ENCODE data around the gene RNF187. TPM values are rescaled to one million over a fixed set of nuclear protein-coding genes. Genes with fewer than 3 reads are reported as not detected.
A peak's percentile ranks its signal among the peaks of the same experiment; 100 is the strongest.

RNF187 gene
- total and polyA plus RNA-seq, 2 of the 13 experiments (the other 11 are each of a cell fraction or from before 2014, with no cell fraction given) = 41.3 to 59.4 TPM

DNA sequence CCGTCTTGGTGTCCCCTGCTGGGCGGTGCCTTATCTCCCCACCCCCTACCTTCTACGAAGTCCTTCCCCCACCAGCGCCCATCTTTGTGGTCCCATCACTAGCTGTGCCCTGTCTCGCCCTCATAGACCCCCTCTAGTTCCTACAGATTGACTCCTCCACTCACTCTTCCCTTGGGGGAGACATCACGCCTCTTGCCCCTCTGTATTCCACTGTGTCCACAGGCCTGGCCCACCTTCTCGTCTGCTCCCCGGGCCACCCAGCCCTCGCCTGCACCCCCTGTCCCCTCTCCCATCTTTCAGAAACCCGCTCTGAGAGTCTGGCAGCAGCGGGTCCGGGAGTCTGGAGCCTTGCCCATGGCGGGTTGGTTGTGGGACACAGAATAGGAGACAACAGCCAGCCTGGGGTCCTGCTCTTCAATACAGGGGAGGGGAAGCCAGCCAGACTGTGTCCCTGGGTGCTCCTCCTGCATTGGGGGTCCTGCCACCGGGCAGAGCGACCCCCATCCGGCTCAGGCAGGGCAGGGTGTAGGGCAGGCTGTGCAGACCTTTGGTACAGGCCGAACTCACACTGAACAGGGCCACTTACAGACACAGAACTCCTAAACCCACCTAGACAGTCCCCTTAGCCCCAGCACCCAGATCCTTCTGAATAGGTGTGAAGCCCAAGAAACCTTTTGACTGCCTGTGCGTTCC is 1.1 kb downstream of the RNF187 start (continued):
- TF ChIP-seq WIZ (CRISPR knock-in tag; IDR thresholded peaks at IDR 0.05) = no peak
- TF ChIP-seq HNRNPUL1 (IDR thresholded peaks at IDR 0.05; ENCODE audit: low read depth, low read length) = no peak
- TF ChIP-seq, protein P1, sequence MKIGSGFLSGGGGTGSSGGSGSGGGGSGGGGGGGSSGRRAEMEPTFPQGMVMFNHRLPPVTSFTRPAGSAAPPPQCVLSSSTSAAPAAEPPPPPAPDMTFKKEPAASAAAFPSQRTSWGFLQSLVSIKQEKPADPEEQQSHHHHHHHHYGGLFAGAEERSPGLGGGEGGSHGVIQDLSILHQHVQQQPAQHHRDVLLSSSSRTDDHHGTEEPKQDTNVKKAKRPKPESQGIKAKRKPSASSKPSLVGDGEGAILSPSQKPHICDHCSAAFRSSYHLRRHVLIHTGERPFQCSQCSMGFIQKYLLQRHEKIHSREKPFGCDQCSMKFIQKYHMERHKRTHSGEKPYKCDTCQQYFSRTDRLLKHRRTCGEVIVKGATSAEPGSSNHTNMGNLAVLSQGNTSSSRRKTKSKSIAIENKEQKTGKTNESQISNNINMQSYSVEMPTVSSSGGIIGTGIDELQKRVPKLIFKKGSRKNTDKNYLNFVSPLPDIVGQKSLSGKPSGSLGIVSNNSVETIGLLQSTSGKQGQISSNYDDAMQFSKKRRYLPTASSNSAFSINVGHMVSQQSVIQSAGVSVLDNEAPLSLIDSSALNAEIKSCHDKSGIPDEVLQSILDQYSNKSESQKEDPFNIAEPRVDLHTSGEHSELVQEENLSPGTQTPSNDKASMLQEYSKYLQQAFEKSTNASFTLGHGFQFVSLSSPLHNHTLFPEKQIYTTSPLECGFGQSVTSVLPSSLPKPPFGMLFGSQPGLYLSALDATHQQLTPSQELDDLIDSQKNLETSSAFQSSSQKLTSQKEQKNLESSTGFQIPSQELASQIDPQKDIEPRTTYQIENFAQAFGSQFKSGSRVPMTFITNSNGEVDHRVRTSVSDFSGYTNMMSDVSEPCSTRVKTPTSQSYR (CRISPR knock-in tag; IDR thresholded peaks at IDR 0.05; ENCODE audit: borderline replicate concordance) = no peak
- no peak for TF ChIP-seq ZNF382 (CRISPR knock-in tag; IDR thresholded peaks at IDR 0.05; ENCODE audit: borderline replicate concordance)
- no peak for TF ChIP-seq KLF16 (CRISPR knock-in tag; IDR thresholded peaks at IDR 0.05)
- TF ChIP-seq, protein P2, sequence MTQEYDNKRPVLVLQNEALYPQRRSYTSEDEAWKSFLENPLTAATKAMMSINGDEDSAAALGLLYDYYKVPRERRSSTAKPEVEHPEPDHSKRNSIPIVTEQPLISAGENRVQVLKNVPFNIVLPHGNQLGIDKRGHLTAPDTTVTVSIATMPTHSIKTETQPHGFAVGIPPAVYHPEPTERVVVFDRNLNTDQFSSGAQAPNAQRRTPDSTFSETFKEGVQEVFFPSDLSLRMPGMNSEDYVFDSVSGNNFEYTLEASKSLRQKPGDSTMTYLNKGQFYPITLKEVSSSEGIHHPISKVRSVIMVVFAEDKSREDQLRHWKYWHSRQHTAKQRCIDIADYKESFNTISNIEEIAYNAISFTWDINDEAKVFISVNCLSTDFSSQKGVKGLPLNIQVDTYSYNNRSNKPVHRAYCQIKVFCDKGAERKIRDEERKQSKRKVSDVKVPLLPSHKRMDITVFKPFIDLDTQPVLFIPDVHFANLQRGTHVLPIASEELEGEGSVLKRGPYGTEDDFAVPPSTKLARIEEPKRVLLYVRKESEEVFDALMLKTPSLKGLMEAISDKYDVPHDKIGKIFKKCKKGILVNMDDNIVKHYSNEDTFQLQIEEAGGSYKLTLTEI (CRISPR knock-in tag; conservative IDR thresholded peaks at IDR 0.05) = no peak
- no peak for TF ChIP-seq BCL6 (CRISPR knock-in tag; IDR thresholded peaks at IDR 0.05)
- TF ChIP-seq HES4 (CRISPR knock-in tag; IDR thresholded peaks at IDR 0.05; ENCODE audit: borderline replicate concordance) = 0 out of 2 replicates have a peak, but pooled peaks have one; percentile 35
- TF ChIP-seq, protein P3, sequence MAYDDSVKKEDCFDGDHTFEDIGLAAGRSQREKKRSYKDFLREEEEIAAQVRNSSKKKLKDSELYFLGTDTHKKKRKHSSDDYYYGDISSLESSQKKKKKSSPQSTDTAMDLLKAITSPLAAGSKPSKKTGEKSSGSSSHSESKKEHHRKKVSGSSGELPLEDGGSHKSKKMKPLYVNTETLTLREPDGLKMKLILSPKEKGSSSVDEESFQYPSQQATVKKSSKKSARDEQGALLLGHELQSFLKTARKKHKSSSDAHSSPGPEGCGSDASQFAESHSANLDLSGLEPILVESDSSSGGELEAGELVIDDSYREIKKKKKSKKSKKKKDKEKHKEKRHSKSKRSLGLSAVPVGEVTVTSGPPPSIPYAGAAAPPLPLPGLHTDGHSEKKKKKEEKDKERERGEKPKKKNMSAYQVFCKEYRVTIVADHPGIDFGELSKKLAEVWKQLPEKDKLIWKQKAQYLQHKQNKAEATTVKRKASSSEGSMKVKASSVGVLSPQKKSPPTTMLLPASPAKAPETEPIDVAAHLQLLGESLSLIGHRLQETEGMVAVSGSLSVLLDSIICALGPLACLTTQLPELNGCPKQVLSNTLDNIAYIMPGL (CRISPR knock-in tag; IDR thresholded peaks at IDR 0.05; ENCODE audit: borderline replicate concordance in 1 of 2, low read depth in 1 of 2) = no peak
- TF ChIP-seq, protein P4, sequence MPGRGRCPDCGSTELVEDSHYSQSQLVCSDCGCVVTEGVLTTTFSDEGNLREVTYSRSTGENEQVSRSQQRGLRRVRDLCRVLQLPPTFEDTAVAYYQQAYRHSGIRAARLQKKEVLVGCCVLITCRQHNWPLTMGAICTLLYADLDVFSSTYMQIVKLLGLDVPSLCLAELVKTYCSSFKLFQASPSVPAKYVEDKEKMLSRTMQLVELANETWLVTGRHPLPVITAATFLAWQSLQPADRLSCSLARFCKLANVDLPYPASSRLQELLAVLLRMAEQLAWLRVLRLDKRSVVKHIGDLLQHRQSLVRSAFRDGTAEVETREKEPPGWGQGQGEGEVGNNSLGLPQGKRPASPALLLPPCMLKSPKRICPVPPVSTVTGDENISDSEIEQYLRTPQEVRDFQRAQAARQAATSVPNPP (CRISPR knock-in tag; IDR thresholded peaks at IDR 0.05) = no peak
- TF ChIP-seq, protein P5, sequence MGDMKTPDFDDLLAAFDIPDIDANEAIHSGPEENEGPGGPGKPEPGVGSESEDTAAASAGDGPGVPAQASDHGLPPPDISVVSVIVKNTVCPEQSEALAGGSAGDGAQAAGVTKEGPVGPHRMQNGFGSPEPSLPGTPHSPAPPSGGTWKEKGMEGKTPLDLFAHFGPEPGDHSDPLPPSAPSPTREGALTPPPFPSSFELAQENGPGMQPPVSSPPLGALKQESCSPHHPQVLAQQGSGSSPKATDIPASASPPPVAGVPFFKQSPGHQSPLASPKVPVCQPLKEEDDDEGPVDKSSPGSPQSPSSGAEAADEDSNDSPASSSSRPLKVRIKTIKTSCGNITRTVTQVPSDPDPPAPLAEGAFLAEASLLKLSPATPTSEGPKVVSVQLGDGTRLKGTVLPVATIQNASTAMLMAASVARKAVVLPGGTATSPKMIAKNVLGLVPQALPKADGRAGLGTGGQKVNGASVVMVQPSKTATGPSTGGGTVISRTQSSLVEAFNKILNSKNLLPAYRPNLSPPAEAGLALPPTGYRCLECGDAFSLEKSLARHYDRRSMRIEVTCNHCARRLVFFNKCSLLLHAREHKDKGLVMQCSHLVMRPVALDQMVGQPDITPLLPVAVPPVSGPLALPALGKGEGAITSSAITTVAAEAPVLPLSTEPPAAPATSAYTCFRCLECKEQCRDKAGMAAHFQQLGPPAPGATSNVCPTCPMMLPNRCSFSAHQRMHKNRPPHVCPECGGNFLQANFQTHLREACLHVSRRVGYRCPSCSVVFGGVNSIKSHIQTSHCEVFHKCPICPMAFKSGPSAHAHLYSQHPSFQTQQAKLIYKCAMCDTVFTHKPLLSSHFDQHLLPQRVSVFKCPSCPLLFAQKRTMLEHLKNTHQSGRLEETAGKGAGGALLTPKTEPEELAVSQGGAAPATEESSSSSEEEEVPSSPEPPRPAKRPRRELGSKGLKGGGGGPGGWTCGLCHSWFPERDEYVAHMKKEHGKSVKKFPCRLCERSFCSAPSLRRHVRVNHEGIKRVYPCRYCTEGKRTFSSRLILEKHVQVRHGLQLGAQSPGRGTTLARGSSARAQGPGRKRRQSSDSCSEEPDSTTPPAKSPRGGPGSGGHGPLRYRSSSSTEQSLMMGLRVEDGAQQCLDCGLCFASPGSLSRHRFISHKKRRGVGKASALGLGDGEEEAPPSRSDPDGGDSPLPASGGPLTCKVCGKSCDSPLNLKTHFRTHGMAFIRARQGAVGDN (CRISPR knock-in tag; IDR thresholded peaks at IDR 0.05) = peak; percentile 20; the same call in 1 of the 2 replicates
- no peak for TF ChIP-seq SAFB2 (CRISPR knock-in tag; IDR thresholded peaks at IDR 0.05; ENCODE audit: borderline replicate concordance, low read depth)
- TF ChIP-seq, protein P6, sequence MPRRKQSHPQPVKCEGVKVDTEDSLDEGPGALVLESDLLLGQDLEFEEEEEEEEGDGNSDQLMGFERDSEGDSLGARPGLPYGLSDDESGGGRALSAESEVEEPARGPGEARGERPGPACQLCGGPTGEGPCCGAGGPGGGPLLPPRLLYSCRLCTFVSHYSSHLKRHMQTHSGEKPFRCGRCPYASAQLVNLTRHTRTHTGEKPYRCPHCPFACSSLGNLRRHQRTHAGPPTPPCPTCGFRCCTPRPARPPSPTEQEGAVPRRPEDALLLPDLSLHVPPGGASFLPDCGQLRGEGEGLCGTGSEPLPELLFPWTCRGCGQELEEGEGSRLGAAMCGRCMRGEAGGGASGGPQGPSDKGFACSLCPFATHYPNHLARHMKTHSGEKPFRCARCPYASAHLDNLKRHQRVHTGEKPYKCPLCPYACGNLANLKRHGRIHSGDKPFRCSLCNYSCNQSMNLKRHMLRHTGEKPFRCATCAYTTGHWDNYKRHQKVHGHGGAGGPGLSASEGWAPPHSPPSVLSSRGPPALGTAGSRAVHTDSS (CRISPR knock-in tag; conservative IDR thresholded peaks at IDR 0.05) = no peak
